ENCODE results near the gene F7. TPM values are rescaled to one million over a fixed set of nuclear protein-coding genes. Genes with fewer than 3 reads are reported as not detected.

The F7 gene
- total and polyA plus RNA-seq, 5 donors from 2014 or later: not detected

- peaks cover 22% of the 10 kb centered on the region for H3K36me3 Mint-ChIP-seq
- ATAC-seq (ENCODE audit: low read depth in 2 of 2) (no peak), DNase-seq (no peak)
- H3K36me3 ChIP-seq (ENCODE audit: control insufficient read depth, insufficient read depth, low read length): peaks cover 2% of the 10 kb centered on the region
- no peak overlapping the region for H3K4me3 Mint-ChIP-seq
- H3K27ac Mint-ChIP-seq: peak overlapping the region in 2 of 3 donors; percentile 12 to 57
- H3K27ac ChIP-seq (ENCODE audit: insufficient read depth, low read length, poor library complexity, severe bottlenecking): no peak overlapping the region
- H3K4me3 ChIP-seq (ENCODE audit: low read depth, low read length): no peak overlapping the region
- H3K27me3 Mint-ChIP-seq: no peaks in the 10 kb centered on the region
- H3K4me1 ChIP-seq (ENCODE audit: control insufficient read depth, insufficient read depth, low read length, poor library complexity, severe bottlenecking): peaks cover 11% of the 10 kb centered on the region
- H3K9me3 ChIP-seq (ENCODE audit: control insufficient read depth in 2 of 2, low read length in 2 of 2): peaks cover 0 to 1% of the 10 kb centered on the region in 2 experiments
- H3K4me1 Mint-ChIP-seq: peaks cover 2 to 29% (median 16%) of the 10 kb centered on the region in 4 donors
- H3K9me3 Mint-ChIP-seq: peaks cover 0 to 7% (median 0%) of the 10 kb centered on the region in 7 donors
- no peaks in the 10 kb centered on the region for H3K27me3 ChIP-seq (ENCODE audit: control insufficient read depth, insufficient read depth, low read length)
Measured at GRCh38 chr13:113166266-113166665, 60.7 kb downstream of the F7 start.

GRCh38 chr13:113166681-113167080 is 61.1 kb downstream of the F7 start:
- peaks cover 0 to 29% (median 16%) of the 10 kb centered on the region in 4 donors for H3K4me1 Mint-ChIP-seq

GRCh38 chr13:113167155-113167554 is 61.6 kb downstream of the F7 start:
- Histone ChIP-seq H3K36me3 (ENCODE audit: control insufficient read depth, insufficient read depth, low read length) (peaks cover 2% of the 10 kb centered on the region), H3K9me3 (ENCODE audit: control insufficient read depth in 2 of 2, low read length in 2 of 2) (peaks cover 0 to 1% of the 10 kb centered on the region in 2 experiments), H3K27me3 (ENCODE audit: control insufficient read depth, insufficient read depth, low read length) (no peaks in the 10 kb centered on the region), H3K4me1 (ENCODE audit: control insufficient read depth, insufficient read depth, low read length, poor library complexity, severe bottlenecking) (peaks cover 7% of the 10 kb centered on the region), H3K27ac (ENCODE audit: insufficient read depth, low read length, poor library complexity, severe bottlenecking) (no peak overlapping the region), H3K4me3 (ENCODE audit: low read depth, low read length) (no peak overlapping the region)
- peaks cover 0 to 29% (median 16%) of the 10 kb centered on the region in 4 donors for H3K4me1 Mint-ChIP-seq
- ATAC-seq (ENCODE audit: low read depth in 2 of 2): no peak
- no peaks in the 10 kb centered on the region for H3K27me3 Mint-ChIP-seq
- no peak for DNase-seq
- no peak overlapping the region for H3K4me3 Mint-ChIP-seq
- H3K36me3 Mint-ChIP-seq: peaks cover 22% of the 10 kb centered on the region
- no peak overlapping the region for H3K27ac Mint-ChIP-seq
- H3K9me3 Mint-ChIP-seq: peaks cover 0 to 7% (median 0%) of the 10 kb centered on the region in 7 donors

More at GRCh38 chr13:113166681-113167080, 61.1 kb downstream of the F7 start:
- Mint-ChIP-seq H3K36me3 (peaks cover 22% of the 10 kb centered on the region), H3K4me3 (no peak overlapping the region), H3K9me3 (peaks cover 0 to 7% (median 0%) of the 10 kb centered on the region in 7 donors), H3K27me3 (no peaks in the 10 kb centered on the region), H3K27ac (no peak overlapping the region)
- no peak overlapping the region for H3K27ac ChIP-seq (ENCODE audit: insufficient read depth, low read length, poor library complexity, severe bottlenecking)
- H3K9me3 ChIP-seq (ENCODE audit: control insufficient read depth in 2 of 2, low read length in 2 of 2): peaks cover 0 to 1% of the 10 kb centered on the region in 2 experiments
- H3K36me3 ChIP-seq (ENCODE audit: control insufficient read depth, insufficient read depth, low read length): peaks cover 2% of the 10 kb centered on the region
- no peak for DNase-seq
- no peak for ATAC-seq (ENCODE audit: low read depth in 2 of 2)
- H3K27me3 ChIP-seq (ENCODE audit: control insufficient read depth, insufficient read depth, low read length): no peaks in the 10 kb centered on the region
- H3K4me1 ChIP-seq (ENCODE audit: control insufficient read depth, insufficient read depth, low read length, poor library complexity, severe bottlenecking): peaks cover 7% of the 10 kb centered on the region
- H3K4me3 ChIP-seq (ENCODE audit: low read depth, low read length): no peak overlapping the region

GRCh38 chr13:113167575-113167974 is 62.0 kb downstream of the F7 start:
- DNase-seq (no peak), ATAC-seq (ENCODE audit: low read depth in 2 of 2) (no peak)
- Histone ChIP-seq H3K9me3 (ENCODE audit: control insufficient read depth in 2 of 2, low read length in 2 of 2) (peaks cover 0 to 1% of the 10 kb centered on the region in 2 experiments), H3K4me3 (ENCODE audit: low read depth, low read length) (no peak overlapping the region), H3K36me3 (ENCODE audit: control insufficient read depth, insufficient read depth, low read length) (peaks cover 2% of the 10 kb centered on the region), H3K27me3 (ENCODE audit: control insufficient read depth, insufficient read depth, low read length) (no peaks in the 10 kb centered on the region), H3K27ac (ENCODE audit: insufficient read depth, low read length, poor library complexity, severe bottlenecking) (no peak overlapping the region), H3K4me1 (ENCODE audit: control insufficient read depth, insufficient read depth, low read length, poor library complexity, severe bottlenecking) (peaks cover 7% of the 10 kb centered on the region)
- H3K27ac Mint-ChIP-seq: no peak overlapping the region
- H3K9me3 Mint-ChIP-seq: peaks cover 0 to 7% (median 0%) of the 10 kb centered on the region in 7 donors
- H3K4me3 Mint-ChIP-seq: no peak overlapping the region
- H3K4me1 Mint-ChIP-seq: peaks cover 0 to 29% (median 16%) of the 10 kb centered on the region in 4 donors
- H3K36me3 Mint-ChIP-seq: peaks cover 22% of the 10 kb centered on the region
- H3K27me3 Mint-ChIP-seq: no peaks in the 10 kb centered on the region

GRCh38 chr13:113168211-113168610 is 62.6 kb downstream of the F7 start:
- Mint-ChIP-seq H3K36me3 (peaks cover 22% of the 10 kb centered on the region), H3K27ac (peak overlapping the region in 1 of 3 donors; percentile 72), H3K4me1 (peaks cover 0 to 26% (median 15%) of the 10 kb centered on the region in 4 donors), H3K9me3 (peaks cover 0 to 7% (median 0%) of the 10 kb centered on the region in 7 donors), H3K27me3 (no peaks in the 10 kb centered on the region), H3K4me3 (no peak overlapping the region)
- ATAC-seq (ENCODE audit: low read depth in 2 of 2): no peak
- peaks cover 7% of the 10 kb centered on the region for H3K4me1 ChIP-seq (ENCODE audit: control insufficient read depth, insufficient read depth, low read length, poor library complexity, severe bottlenecking)
- H3K27me3 ChIP-seq (ENCODE audit: control insufficient read depth, insufficient read depth, low read length): no peaks in the 10 kb centered on the region
- no peak for DNase-seq
- no peak overlapping the region for H3K4me3 ChIP-seq (ENCODE audit: low read depth, low read length)
- peaks cover 2% of the 10 kb centered on the region for H3K36me3 ChIP-seq (ENCODE audit: control insufficient read depth, insufficient read depth, low read length)
- H3K27ac ChIP-seq (ENCODE audit: insufficient read depth, low read length, poor library complexity, severe bottlenecking): no peak overlapping the region
- peaks cover 0 to 1% of the 10 kb centered on the region in 2 experiments for H3K9me3 ChIP-seq (ENCODE audit: control insufficient read depth in 2 of 2, low read length in 2 of 2)

GRCh38 chr13:113169277-113170272 is 64.0 kb downstream of the F7 start:
- Histone ChIP-seq H3K4me1 (ENCODE audit: control insufficient read depth, insufficient read depth, low read length, poor library complexity, severe bottlenecking) (peaks cover 7% of the 10 kb centered on the region), H3K27ac (ENCODE audit: insufficient read depth, low read length, poor library complexity, severe bottlenecking) (no peak overlapping the region), H3K9me3 (ENCODE audit: control insufficient read depth in 2 of 2, low read length in 2 of 2) (peaks cover 0 to 1% of the 10 kb centered on the region in 2 experiments), H3K27me3 (ENCODE audit: control insufficient read depth, insufficient read depth, low read length) (no peaks in the 10 kb centered on the region), H3K36me3 (ENCODE audit: control insufficient read depth, insufficient read depth, low read length) (peaks cover 2% of the 10 kb centered on the region), H3K4me3 (ENCODE audit: low read depth, low read length) (no peak overlapping the region)
- no peak for DNase-seq
- peaks cover 0 to 7% (median 0%) of the 10 kb centered on the region in 7 donors for H3K9me3 Mint-ChIP-seq
- H3K36me3 Mint-ChIP-seq: peaks cover 27% of the 10 kb centered on the region
- no peak for ATAC-seq (ENCODE audit: low read depth in 2 of 2)
- peaks cover 0 to 19% (median 12%) of the 10 kb centered on the region in 4 donors for H3K4me1 Mint-ChIP-seq
- H3K27ac Mint-ChIP-seq: peak overlapping the region in 1 of 3 donors; percentile 1
- H3K4me3 Mint-ChIP-seq: no peak overlapping the region
- H3K27me3 Mint-ChIP-seq: no peaks in the 10 kb centered on the region
